Activated CD8-positive, alpha-beta memory T cell treated with anti-CD3 and anti-CD28 coated beads, Interleukin-2, amount 10 ng/mL, durations not matched to agents 7 days and 5 days (primary cell): ENCODE data around the gene STPG1. TPM values are rescaled to one million over a fixed set of nuclear protein-coding genes. Genes with fewer than 3 reads are reported as not detected.

Experiments used
- ATAC-seq: fragments of 150-1000 bp; cut with Tn5 transposase; one replicate; pipeline ENCODE4 v1.10.0; 2021; ENCODE audit warnings: moderate library complexity
- CTCF ChIA-PET: fragments of 350-600 bp; sonication (Branson Sonifier 250); formaldehyde crosslinking; loops from one replicate; lab custom pipeline; 2021; ENCODE audit warnings: antibody characterized with exemption; lab: Charles Lee
- DNase-seq: peaks from one replicate; pipeline ENCODE4 v3.0.0-alpha.2; 2020
- H3K27ac Mint-ChIP-seq: one replicate; pipeline ENCODE4 v1.8.0; 2021; ENCODE audit warnings: mild to moderate bottlenecking, mixed read lengths
- H3K27me3 Mint-ChIP-seq: one replicate; pipeline ENCODE4 v1.8.0; 2021; ENCODE audit warnings: mixed read lengths
- H3K36me3 Mint-ChIP-seq: one replicate; pipeline ENCODE4 v1.8.0; 2021; ENCODE audit warnings: mild to moderate bottlenecking, mixed read lengths
- H3K4me1 Mint-ChIP-seq: one replicate; pipeline ENCODE4 v1.8.0; 2021; ENCODE audit warnings: mixed read lengths
- H3K4me3 Mint-ChIP-seq: one replicate; pipeline ENCODE4 v1.8.0; 2021; ENCODE audit warnings: mild to moderate bottlenecking, moderate library complexity, mixed read lengths
- H3K9me3 Mint-ChIP-seq: one replicate; pipeline ENCODE4 v1.8.0; 2022; ENCODE audit warnings: low read depth, mixed read lengths
- total RNA-seq, 2 experiments: library from RNA; stranded (reverse); gene quantifications; one replicate each; pipeline ENCODE4 v1.2.3, GENCODE V29; 2021

Gene STPG1
- total RNA-seq, 2 experiments from 2014 or later, result 5.6 to 9.2 TPM

DNA sequence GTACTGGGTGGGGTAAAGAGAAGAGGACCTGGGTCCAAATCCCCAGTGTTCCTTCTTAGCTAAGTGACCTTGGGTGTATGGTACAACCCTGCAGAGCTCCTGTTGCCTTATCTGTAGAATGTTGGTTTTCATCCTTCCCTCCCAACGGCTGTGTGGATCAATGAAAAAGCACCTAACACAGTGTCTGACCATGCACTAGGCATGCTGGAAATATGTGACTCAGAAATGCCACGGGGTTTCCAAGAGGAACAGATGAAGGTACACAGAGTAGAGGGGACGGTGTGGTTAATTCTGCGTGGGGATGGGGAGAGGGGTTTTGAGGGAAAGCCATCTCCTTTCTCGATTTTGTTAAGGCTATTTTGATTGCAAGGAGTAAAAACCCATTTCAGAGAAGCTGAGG lies 10.6 kb upstream of the STPG1 start:
- CTCF ChIA-PET, result interaction anchor here (3.1 kb wide), 1 partner anchor 9 kb away, joined by 15 read pairs; the partner anchor contains the start of gene NIPAL3
- H3K4me1 Mint-ChIP-seq, result peaks cover under 1% of the 10 kb centered on the region
- no peaks in the 10 kb centered on the region for H3K27me3 Mint-ChIP-seq
- DNase-seq (no peak), ATAC-seq (no peak)
- H3K4me3 Mint-ChIP-seq, result no peak overlapping the region
- H3K27ac Mint-ChIP-seq, result no peak overlapping the region
- peaks cover 32% of the 10 kb centered on the region for H3K36me3 Mint-ChIP-seq
- H3K9me3 Mint-ChIP-seq, result no peaks in the 10 kb centered on the region

- no peaks in the 10 kb centered on the region for H3K27me3 Mint-ChIP-seq
- ATAC-seq (no peak), DNase-seq (no peak)
- H3K27ac Mint-ChIP-seq, result no peak overlapping the region
- CTCF ChIA-PET, result interaction anchor here (1.0 to 1.6 kb wide), 2 partner anchors 120 to 222 kb away, joined by 3 to 4 read pairs; no protein-coding TSS in a partner anchor
- H3K4me1 Mint-ChIP-seq, result peaks cover 24% of the 10 kb centered on the region
- H3K36me3 Mint-ChIP-seq, result peaks cover 31% of the 10 kb centered on the region
- no peak overlapping the region for H3K4me3 Mint-ChIP-seq
- no peaks in the 10 kb centered on the region for H3K9me3 Mint-ChIP-seq
Measured at GRCh38 chr1:24421502-24421901, 7.9 kb upstream of the STPG1 start.

DNA sequence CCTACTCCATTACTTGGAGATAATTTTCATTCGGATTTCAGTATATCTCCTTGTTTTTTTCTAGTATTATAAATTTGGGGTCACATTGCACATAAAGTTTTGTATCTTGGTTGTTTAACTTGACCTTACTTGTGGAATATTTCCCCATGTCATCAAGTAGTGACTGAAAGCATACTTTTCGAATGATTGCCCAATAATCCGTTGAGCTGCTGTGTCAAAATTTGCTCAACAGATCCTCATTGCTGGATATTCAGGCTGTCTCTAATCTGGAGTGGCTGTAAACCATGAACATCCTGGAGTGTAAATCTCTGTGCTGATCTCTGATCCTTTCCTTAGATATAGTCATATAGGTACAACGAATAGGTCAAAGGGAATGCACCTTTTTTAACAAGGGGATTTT lies 7.0 kb upstream of the STPG1 start:
- Mint-ChIP-seq H3K27ac (no peak overlapping the region), H3K27me3 (no peaks in the 10 kb centered on the region), H3K4me3 (no peak overlapping the region), H3K36me3 (peaks cover 30% of the 10 kb centered on the region), H3K4me1 (peaks cover 30% of the 10 kb centered on the region), H3K9me3 (no peaks in the 10 kb centered on the region)
- ATAC-seq (no peak), DNase-seq (no peak)
- CTCF ChIA-PET, result interaction anchor here (0.6 to 1.7 kb wide), 3 partner anchors 17 to 167 kb away, joined by 3 to 4 read pairs (median 4); no protein-coding TSS in a partner anchor

GRCh38 chr1:24418898-24419628 lies 5.5 kb upstream of the STPG1 start:
- ATAC-seq (no peak), DNase-seq (no peak)
- Mint-ChIP-seq H3K27ac (peak overlapping the region; percentile 22), H3K9me3 (no peaks in the 10 kb centered on the region), H3K4me1 (peaks cover 37% of the 10 kb centered on the region), H3K27me3 (no peaks in the 10 kb centered on the region), H3K36me3 (peaks cover 24% of the 10 kb centered on the region), H3K4me3 (no peak overlapping the region)
- CTCF ChIA-PET, result interaction anchor here (0.7 to 2.8 kb wide), 6 partner anchors 10 to 220 kb away, joined by 3 to 12 read pairs (median 3); no protein-coding TSS in a partner anchor

DNA sequence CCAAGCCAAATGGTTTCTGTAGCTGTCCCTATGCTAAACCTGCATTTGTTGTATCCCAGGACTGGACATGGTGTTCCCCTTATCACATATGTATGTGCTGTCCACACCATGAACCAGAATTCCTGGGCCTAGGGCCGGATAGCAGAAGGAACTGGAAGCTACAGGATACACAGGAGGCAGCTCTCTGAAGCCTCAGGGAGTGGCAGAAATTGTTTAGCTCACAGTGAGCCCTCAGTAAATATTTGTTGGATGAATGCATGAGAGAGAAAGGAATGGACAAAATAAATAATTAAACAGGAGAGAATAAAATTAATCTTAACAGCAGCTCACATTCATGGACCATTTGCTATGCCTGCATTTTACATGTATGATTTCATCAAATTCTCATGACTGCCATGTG lies 4.1 kb upstream of the STPG1 start:
- H3K27ac Mint-ChIP-seq, result peak overlapping the region; percentile 11
- H3K4me1 Mint-ChIP-seq, result peaks cover 48% of the 10 kb centered on the region
- CTCF ChIA-PET, result interaction anchor here (1.0 to 4.5 kb wide), 10 partner anchors 11 to 219 kb away, joined by 3 to 72 read pairs (median 15); partner anchors contain the start of gene RCAN3

DNA sequence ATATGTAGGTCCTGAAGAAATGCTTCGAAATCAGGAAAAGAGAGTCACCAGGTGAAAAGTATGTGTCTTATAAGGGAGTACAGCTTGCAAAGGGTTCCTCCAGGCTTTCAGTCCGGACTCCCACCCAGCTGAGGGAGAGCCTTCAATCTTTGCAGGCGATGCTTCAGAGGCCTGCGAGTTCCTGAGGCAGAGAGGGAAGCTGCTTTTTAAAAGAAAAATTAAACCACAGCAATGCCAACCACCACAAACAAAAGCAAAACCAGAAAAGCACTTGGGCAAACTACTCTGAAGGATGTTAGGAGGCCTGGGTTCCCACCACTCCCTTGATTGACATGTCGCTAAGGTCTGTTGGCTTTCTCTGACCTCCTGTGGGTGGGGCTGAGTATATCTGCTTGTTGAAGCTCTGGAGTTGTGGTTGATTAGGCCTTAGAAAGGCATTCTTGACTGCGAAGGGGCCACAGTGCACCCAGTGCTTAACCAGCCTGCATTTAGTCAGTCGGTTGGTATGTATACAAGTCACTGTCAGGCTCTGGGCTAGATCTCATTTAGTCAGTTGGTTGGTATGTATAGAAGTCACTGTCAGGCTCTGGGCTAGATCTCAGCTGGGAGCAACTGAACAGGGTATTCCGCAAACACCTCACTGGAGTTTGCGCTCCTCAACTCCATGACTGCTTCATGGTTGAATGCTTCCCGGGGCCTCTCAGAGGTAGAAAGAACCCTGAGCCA lies 3.2 kb upstream of the STPG1 start:
- Mint-ChIP-seq H3K4me3 (peak overlapping the region; percentile 90), H3K36me3 (peaks cover 9% of the 10 kb centered on the region), H3K27me3 (no peaks in the 10 kb centered on the region), H3K9me3 (no peaks in the 10 kb centered on the region), H3K4me1 (peaks cover 52% of the 10 kb centered on the region), H3K27ac (peak overlapping the region; percentile 87)
- DNase-seq (peak; percentile 89), ATAC-seq (peak; percentile 28)
- CTCF ChIA-PET, result interaction anchor here (0.6 to 4.5 kb wide), 19 partner anchors 11 to 267 kb away, joined by 3 to 72 read pairs (median 8); partner anchors contain the start of gene RCAN3

More for the DNA sequence above, 4.1 kb upstream of the STPG1 start:
- peaks cover 15% of the 10 kb centered on the region for H3K36me3 Mint-ChIP-seq
- H3K9me3 Mint-ChIP-seq, result no peaks in the 10 kb centered on the region
- ATAC-seq (no peak), DNase-seq (peak; percentile 21)
- no peaks in the 10 kb centered on the region for H3K27me3 Mint-ChIP-seq
- H3K4me3 Mint-ChIP-seq, result no peak overlapping the region

- ATAC-seq (peak; percentile 5), DNase-seq (no peak)
- no peaks in the 10 kb centered on the region for H3K27me3 Mint-ChIP-seq
- peaks cover 53% of the 10 kb centered on the region for H3K4me1 Mint-ChIP-seq
- peak overlapping the region; percentile 87 for H3K27ac Mint-ChIP-seq
- H3K4me3 Mint-ChIP-seq, result peak overlapping the region; percentile 90
- H3K36me3 Mint-ChIP-seq, result peaks cover 5% of the 10 kb centered on the region
- CTCF ChIA-PET, result interaction anchor here (0.6 to 4.5 kb wide), 50 partner anchors 8 to 448 kb away, joined by 3 to 72 read pairs (median 4); partner anchors contain the start of genes CLIC4, IFNLR1 and RCAN3
- no peaks in the 10 kb centered on the region for H3K9me3 Mint-ChIP-seq
Measured at GRCh38 chr1:24415910-24416665, 2.5 kb upstream of the STPG1 start.

DNA sequence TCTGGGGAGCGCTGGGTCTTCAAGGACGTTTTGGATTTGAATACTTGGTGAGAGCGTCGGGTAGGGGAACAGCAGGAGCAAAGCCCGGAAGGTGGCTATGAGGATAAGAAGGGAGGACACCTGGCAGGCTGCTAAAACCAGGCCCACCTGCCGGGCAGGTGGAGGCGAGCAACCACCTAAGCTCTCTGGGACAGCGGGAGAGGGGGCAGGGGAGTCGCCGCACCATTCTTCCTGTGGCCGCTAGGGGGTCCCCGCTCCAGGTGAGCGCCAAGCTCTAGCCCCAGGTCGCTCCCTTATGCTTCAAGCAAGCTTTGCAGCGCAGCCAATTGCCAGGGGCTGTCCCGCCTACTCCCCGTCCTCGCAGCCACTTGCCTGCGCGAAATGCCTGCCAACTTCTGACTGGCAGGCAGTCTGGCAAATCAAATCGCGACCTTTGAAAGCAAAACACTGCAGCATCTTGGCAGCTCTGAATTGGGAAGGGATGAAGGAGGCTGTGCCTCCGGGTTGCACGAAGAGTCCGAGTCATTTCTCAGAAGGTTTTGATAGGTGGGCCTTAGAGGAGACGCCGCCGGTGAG lies 1.8 kb upstream of the STPG1 start, which contains the start of gene NIPAL3:
NIPAL3 (plus strand) TSS at position 469 of the 576 bp plus-strand sequence. CDS start 3,746 bp downstream, outside the sequence.
- Mint-ChIP-seq H3K4me1 (peaks cover 53% of the 10 kb centered on the region), H3K36me3 (peaks cover 2% of the 10 kb centered on the region), H3K4me3 (peak within 1 kb of the TSS; percentile 90), H3K9me3 (no peaks in the 10 kb centered on the region), H3K27me3 (no peaks in the 10 kb centered on the region), H3K27ac (peak within 1 kb of the TSS; percentile 87)
- CTCF ChIA-PET, result interaction anchor here (0.7 to 4.5 kb wide), 48 partner anchors 9 to 448 kb away, joined by 3 to 72 read pairs (median 4); partner anchors contain the start of genes CLIC4, IFNLR1 and RCAN3
- DNase-seq (peak; percentile 100), ATAC-seq (peak; percentile 97)

- CTCF ChIA-PET, result interaction anchor here (0.7 to 4.5 kb wide), 44 partner anchors 9 to 447 kb away, joined by 3 to 72 read pairs (median 5); partner anchors contain the start of genes CLIC4, IFNLR1 and RCAN3
- no peaks in the 10 kb centered on the region for H3K9me3 Mint-ChIP-seq
Measured at GRCh38 chr1:24414775-24415333, 1.3 kb upstream of the STPG1 start.

GRCh38 chr1:24412408-24412807 lies 1.2 kb downstream of the STPG1 start:
- H3K9me3 Mint-ChIP-seq, result no peaks in the 10 kb centered on the region
- DNase-seq (peak; percentile 23), ATAC-seq (no peak)
- H3K27ac Mint-ChIP-seq, result no peak overlapping the region
- H3K4me3 Mint-ChIP-seq, result peak overlapping the region; percentile 85
- no peaks in the 10 kb centered on the region for H3K27me3 Mint-ChIP-seq
- H3K4me1 Mint-ChIP-seq, result peaks cover 37% of the 10 kb centered on the region
- CTCF ChIA-PET, result interaction anchor here (0.8 to 3.7 kb wide), 14 partner anchors 17 to 213 kb away, joined by 3 to 21 read pairs (median 4); partner anchors contain the start of gene RCAN3
- H3K36me3 Mint-ChIP-seq, result peaks cover 7% of the 10 kb centered on the region

More at GRCh38 chr1:24414775-24415333, 1.3 kb upstream of the STPG1 start:
- Mint-ChIP-seq H3K4me1 (peaks cover 53% of the 10 kb centered on the region), H3K27me3 (no peaks in the 10 kb centered on the region), H3K36me3 (peaks cover 2% of the 10 kb centered on the region), H3K4me3 (peak overlapping the region; percentile 90), H3K27ac (peak overlapping the region; percentile 77)
- no peak for ATAC-seq
- no peak for DNase-seq

- no peak overlapping the region for H3K4me3 Mint-ChIP-seq
- no peaks in the 10 kb centered on the region for H3K27me3 Mint-ChIP-seq
- H3K9me3 Mint-ChIP-seq, result no peaks in the 10 kb centered on the region
- no peak overlapping the region for H3K27ac Mint-ChIP-seq
- peaks cover 7% of the 10 kb centered on the region for H3K36me3 Mint-ChIP-seq
- ATAC-seq (no peak), DNase-seq (peak; percentile 34)
- peaks cover 32% of the 10 kb centered on the region for H3K4me1 Mint-ChIP-seq
- CTCF ChIA-PET, result interaction anchor here (1.0 to 3.7 kb wide), 11 partner anchors 17 to 213 kb away, joined by 3 to 21 read pairs (median 4); partner anchors contain the start of gene RCAN3
Measured at GRCh38 chr1:24411963-24412362, 1.6 kb downstream of the STPG1 start.
